Vagina (tissue), 2 donors: Measurements from ENCODE around the gene VPS9D1.

Experiments used
- CTCF ChIP-seq, 3 experiments: fragments of 450-650 bp in 2 of 3; fragments of 200-600 bp in 1 of 3; sonication (generic) in 1 of 3; IDR thresholded peaks; one replicate each; pipeline ENCODE4 v1.5.1; 2017 to 2019; ENCODE audit warnings: antibody characterized with exemption in 3 of 3, mild to moderate bottlenecking in 2 of 3, moderate library complexity in 2 of 3
- POLR2A ChIP-seq, 2 donors: fragments of 450-650 bp; IDR thresholded peaks; one replicate each; pipeline ENCODE4 v1.6.1; 2017; ENCODE audit warnings: antibody characterized with exemption in 2 of 2, mild to moderate bottlenecking in 2 of 2, moderate library complexity in 2 of 2
- POLR2AphosphoS5 ChIP-seq, 2 donors: sonication (generic); formaldehyde crosslinking; IDR thresholded peaks; one replicate each; pipeline ENCODE4 v1.9.0; 2017; ENCODE audit warnings: antibody characterized with exemption in 2 of 2, mild to moderate bottlenecking in 2 of 2, low read depth in 1 of 2; ENCODE audit not compliant: insufficient read depth in 1 of 2

- TF ChIP-seq CTCF (IDR thresholded peaks at IDR 0.05) (no peak), POLR2A (IDR thresholded peaks at IDR 0.05) (no peak), POLR2AphosphoS5 (IDR thresholded peaks at IDR 0.05; ENCODE audit: insufficient read depth in 1 of 2, low read depth in 1 of 2) (no peak)
Measured at GRCh38 chr16:89729863-89730593, 9.3 kb upstream of the VPS9D1 start.
